Nephron (organoid): ENCODE data around the gene ZEB1.
"Not testable (repeated sequence)": the region's sequence is repeated elsewhere in the genome, so short reads cannot be mapped to it uniquely, and the experiment has no call there.

Experiments
- H3K27ac Mint-ChIP-seq, 3 experiments: 2 replicates each; pipeline ENCODE4 v1.8.0; 2020; ENCODE audit warnings: mixed read lengths in 3 of 3, mild to moderate bottlenecking in 2 of 3, moderate library complexity in 1 of 3
- H3K27me3 Mint-ChIP-seq: 2 replicates; pipeline ENCODE4 v1.8.0; 2021; ENCODE audit warnings: low read depth, mild to moderate bottlenecking, moderate library complexity, mixed read lengths
- H3K36me3 Mint-ChIP-seq: 2 replicates; pipeline ENCODE4 v1.8.0; 2020; ENCODE audit warnings: low read depth, mixed read lengths
- H3K4me1 Mint-ChIP-seq: 2 replicates; pipeline ENCODE4 v1.8.0; 2020; ENCODE audit warnings: mixed read lengths
- H3K4me3 Mint-ChIP-seq, 3 experiments: 2 replicates each; pipeline ENCODE4 v1.8.0; 2020; ENCODE audit warnings: mild to moderate bottlenecking in 3 of 3, mixed read lengths in 3 of 3, moderate library complexity in 2 of 3
- H3K9me3 Mint-ChIP-seq: 2 replicates; pipeline ENCODE4 v1.8.0; 2020; ENCODE audit warnings: mixed read lengths
- CTCF ChIP-seq, 3 experiments: fragments of 200-600 bp; sonication (generic); IDR thresholded peaks; one replicate each; pipeline ENCODE4 v1.5.0; 2021; ENCODE audit warnings: antibody characterized with exemption in 3 of 3; ENCODE audit not compliant: unreplicated experiment in 3 of 3

ZEB1 gene

DNA sequence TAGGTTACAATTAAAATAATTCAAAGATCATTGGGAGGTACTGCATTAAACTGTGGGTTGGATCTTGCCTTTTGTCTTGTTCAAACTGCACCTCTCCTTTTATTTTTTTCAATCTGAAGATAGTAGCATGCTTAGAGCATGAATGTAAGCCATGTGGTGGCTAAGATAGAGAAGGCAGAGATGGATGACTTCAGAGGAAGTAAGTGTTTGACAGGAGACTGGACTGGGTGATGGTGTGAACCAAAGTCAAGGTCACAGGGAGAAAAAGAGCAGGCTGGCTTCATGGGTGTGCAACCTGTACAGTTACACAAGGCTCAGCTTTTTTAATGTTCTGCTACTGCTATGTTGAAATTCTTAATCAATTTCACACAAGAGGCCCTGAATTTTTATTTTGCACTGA is 85.6 kb downstream of the ZEB1 start:
- Mint-ChIP-seq H3K36me3 (peaks cover 11% of the 10 kb centered on the region), H3K4me1 (peaks cover 29% of the 10 kb centered on the region), H3K27me3 (no peaks in the 10 kb centered on the region), H3K27ac (peak overlapping the region in 2 of 3 experiments; percentile 1 to 6), H3K4me3 (no peak overlapping the region), H3K9me3 (peaks cover 13% of the 10 kb centered on the region)
- no peak for TF ChIP-seq CTCF (IDR thresholded peaks at IDR 0.05; ENCODE audit: unreplicated experiment in 3 of 3)

- Mint-ChIP-seq H3K36me3 (peaks cover 23% of the 10 kb centered on the region), H3K4me1 (peaks cover 23% of the 10 kb centered on the region), H3K9me3 (peaks cover 25% of the 10 kb centered on the region)
- not testable (repeated sequence) for H3K27me3 Mint-ChIP-seq, H3K4me3 Mint-ChIP-seq, H3K27ac Mint-ChIP-seq
Observed at GRCh38 chr10:31405829-31406228, 86.8 kb downstream of the ZEB1 start.

DNA sequence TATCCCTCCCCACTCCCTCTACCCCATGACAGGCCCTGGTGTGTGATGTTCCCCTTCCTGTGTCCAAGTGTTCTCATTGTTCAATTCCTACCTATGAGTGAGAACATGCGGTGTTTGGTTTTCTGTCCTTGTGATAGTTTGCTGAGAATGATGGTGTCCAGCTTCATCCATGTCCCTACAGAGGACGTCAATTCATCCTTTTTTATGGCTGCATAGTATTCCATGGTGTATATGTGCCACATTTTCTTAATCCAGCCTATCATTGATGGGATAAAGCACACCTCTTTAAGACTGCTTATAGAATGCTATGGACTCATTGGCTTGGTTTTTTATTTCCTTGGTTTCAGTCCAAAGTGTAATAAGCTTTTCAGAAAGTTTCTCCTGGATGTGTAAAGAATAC is 93.4 kb downstream of the ZEB1 start:
- H3K27ac Mint-ChIP-seq, H3K4me1 Mint-ChIP-seq, H3K4me3 Mint-ChIP-seq, H3K27me3 Mint-ChIP-seq: not testable (repeated sequence)
- Mint-ChIP-seq H3K36me3 (peaks cover 23% of the 10 kb centered on the region), H3K9me3 (peaks cover 23% of the 10 kb centered on the region)

GRCh38 chr10:31413325-31413724 is 94.3 kb downstream of the ZEB1 start:
- H3K27ac Mint-ChIP-seq = peak overlapping the region in 1 of 3 experiments; percentile 3
- H3K4me1 Mint-ChIP-seq = no peaks in the 10 kb centered on the region
- no peaks in the 10 kb centered on the region for H3K27me3 Mint-ChIP-seq
- peaks cover 23% of the 10 kb centered on the region for H3K9me3 Mint-ChIP-seq
- peaks cover 23% of the 10 kb centered on the region for H3K36me3 Mint-ChIP-seq
- no peak overlapping the region for H3K4me3 Mint-ChIP-seq
- no peak for TF ChIP-seq CTCF (IDR thresholded peaks at IDR 0.05; ENCODE audit: unreplicated experiment in 3 of 3)

DNA sequence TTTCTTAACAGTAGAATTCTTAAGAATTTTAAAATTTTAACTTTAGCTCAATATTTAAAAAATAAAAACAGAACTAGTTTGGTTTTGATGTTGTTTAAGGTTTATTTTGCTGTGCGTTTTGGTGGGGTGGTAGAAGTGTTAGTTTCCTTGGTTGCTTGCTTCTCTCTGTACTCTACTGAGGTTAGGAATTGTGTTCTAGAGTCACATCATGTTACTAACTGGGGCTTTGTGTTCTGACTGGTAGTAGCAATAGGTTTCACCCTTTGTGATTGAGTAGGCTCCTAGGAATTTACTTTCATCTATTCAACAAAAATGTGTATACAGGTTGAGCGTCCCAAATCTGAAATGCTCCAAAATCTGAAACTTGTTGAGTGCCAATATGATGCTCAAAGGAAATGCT is 99.5 kb downstream of the ZEB1 start:
- H3K27me3 Mint-ChIP-seq = no peaks in the 10 kb centered on the region
- H3K36me3 Mint-ChIP-seq = peaks cover 4% of the 10 kb centered on the region
- no peak for TF ChIP-seq CTCF (IDR thresholded peaks at IDR 0.05; ENCODE audit: unreplicated experiment in 3 of 3)
- H3K9me3 Mint-ChIP-seq = no peaks in the 10 kb centered on the region
- H3K4me3 Mint-ChIP-seq = no peak overlapping the region
- peaks cover 17% of the 10 kb centered on the region for H3K4me1 Mint-ChIP-seq
- no peak overlapping the region for H3K27ac Mint-ChIP-seq

GRCh38 chr10:31419394-31420063 is 100.5 kb downstream of the ZEB1 start:
- TF ChIP-seq CTCF (IDR thresholded peaks at IDR 0.05; ENCODE audit: unreplicated experiment in 3 of 3) = no peak
- H3K4me1 Mint-ChIP-seq = peaks cover 24% of the 10 kb centered on the region
- H3K36me3 Mint-ChIP-seq = peaks cover 4% of the 10 kb centered on the region
- H3K4me3 Mint-ChIP-seq = no peak overlapping the region
- no peaks in the 10 kb centered on the region for H3K27me3 Mint-ChIP-seq
- H3K9me3 Mint-ChIP-seq = no peaks in the 10 kb centered on the region
- peak overlapping the region in 1 of 3 experiments; percentile 16 for H3K27ac Mint-ChIP-seq

DNA sequence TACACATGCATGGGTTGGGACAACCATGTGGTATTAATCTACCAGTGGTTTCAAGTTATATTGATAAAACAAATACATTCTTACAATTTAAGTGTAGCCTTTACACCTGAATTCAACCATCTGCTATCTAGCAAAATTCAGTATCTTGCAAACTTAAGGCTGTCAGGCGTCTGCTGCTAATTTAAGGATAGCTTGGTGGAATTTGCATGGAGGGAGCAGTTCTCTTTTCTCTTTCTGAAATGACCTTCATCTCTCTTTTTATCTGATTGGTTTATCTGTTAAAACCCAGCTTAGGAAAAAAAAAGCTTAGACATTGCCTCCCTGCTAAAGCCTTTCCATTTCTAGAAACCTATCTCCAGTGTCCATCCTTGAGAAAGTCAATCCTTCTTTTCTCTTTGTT is 102.3 kb downstream of the ZEB1 start:
- Mint-ChIP-seq H3K36me3 (peaks cover 4% of the 10 kb centered on the region), H3K9me3 (peaks cover under 1% of the 10 kb centered on the region), H3K4me1 (peaks cover 24% of the 10 kb centered on the region), H3K4me3 (no peak overlapping the region), H3K27me3 (no peaks in the 10 kb centered on the region), H3K27ac (no peak overlapping the region)
- TF ChIP-seq CTCF (IDR thresholded peaks at IDR 0.05; ENCODE audit: unreplicated experiment in 3 of 3) = no peak
